ENCODE measurements around the gene TMEM95. TPM values are rescaled to one million over a fixed set of nuclear protein-coding genes. Genes with fewer than 3 reads are reported as not detected.
A peak's percentile ranks its signal among the peaks of the same experiment; 100 is the strongest.

TMEM95 gene
- total and polyA plus RNA-seq, 8 donors, result not detected

GRCh38 chr17:7383742-7384488, 29.0 kb downstream of the TMEM95 start:
- H3K9me3 ChIP-seq, result no peaks in the 10 kb centered on the region
- peak; percentile 34 to 90 for DNase-seq
- H3K4me3 ChIP-seq, result peak overlapping the region; percentile 41 to 53 (median 44)
- H3K27ac ChIP-seq, result peak overlapping the region in 4 of 5 donors; percentile 6 to 76 (median 58)
- intact Hi-C loops (cut with DNase I; ENCODE audit: low total_unique reads), result no loop called here
- TF ChIP-seq POLR2AphosphoS5 (IDR thresholded peaks at IDR 0.05) (peak in 1 of 3 donors; percentile 14), CTCF (IDR thresholded peaks at IDR 0.05) (no peak), POLR2A (IDR thresholded peaks at IDR 0.05) (no peak), EP300 (IDR thresholded peaks at IDR 0.05) (no peak)
- 40 to 56% (median 49%) methylated on average over 36 to 65 of the region's 65 CpGs for WGBS, 5 donors
- peaks cover 14 to 54% (median 48%) of the 10 kb centered on the region in 4 donors for H3K36me3 ChIP-seq
- peaks cover 0 to 32% (median 5%) of the 10 kb centered on the region in 3 donors for H3K27me3 ChIP-seq
- H3K4me1 ChIP-seq, result peaks cover 25 to 46% (median 37%) of the 10 kb centered on the region in 4 donors

- TF ChIP-seq EP300 (IDR thresholded peaks at IDR 0.05) (no peak), POLR2AphosphoS5 (IDR thresholded peaks at IDR 0.05) (no peak), POLR2A (IDR thresholded peaks at IDR 0.05) (no peak), CTCF (IDR thresholded peaks at IDR 0.05) (no peak)
- Histone ChIP-seq H3K4me1 (peaks cover 25 to 46% (median 37%) of the 10 kb centered on the region in 4 donors), H3K9me3 (no peaks in the 10 kb centered on the region), H3K27me3 (peaks cover 0 to 32% (median 5%) of the 10 kb centered on the region in 3 donors), H3K36me3 (peaks cover 21 to 61% (median 55%) of the 10 kb centered on the region in 4 donors), H3K27ac (peak overlapping the region in 4 of 5 donors; percentile 6 to 76 (median 58)), H3K4me3 (peak overlapping the region; percentile 41 to 53 (median 44))
- WGBS, 5 donors, result 71 to 87% (median 74%) methylated on average over 11 to 23 of the region's 23 CpGs
- intact Hi-C loops (cut with DNase I; ENCODE audit: low total_unique reads), result no loop called here
- DNase-seq, result no peak
Observed at GRCh38 chr17:7384489-7385081, 29.6 kb downstream of the TMEM95 start.

- no peak overlapping the region for H3K4me3 ChIP-seq
- H3K9me3 ChIP-seq, result no peaks in the 10 kb centered on the region
- intact Hi-C loops (cut with DNase I; ENCODE audit: low total_unique reads), result no loop called here
- H3K27me3 ChIP-seq, result peaks cover 0 to 7% (median 0%) of the 10 kb centered on the region in 3 donors
- WGBS, 5 donors, result 90 to 95% (median 95%) methylated on average over 7 to 10 of the region's 10 CpGs
- H3K4me1 ChIP-seq, result peaks cover 13 to 22% (median 16%) of the 10 kb centered on the region in 4 donors
- DNase-seq, result no peak
- H3K36me3 ChIP-seq, result peaks cover 26 to 79% (median 77%) of the 10 kb centered on the region in 4 donors
- H3K27ac ChIP-seq, result no peak overlapping the region
- TF ChIP-seq CTCF (IDR thresholded peaks at IDR 0.05) (no peak), EP300 (IDR thresholded peaks at IDR 0.05) (no peak), POLR2A (IDR thresholded peaks at IDR 0.05) (no peak), POLR2AphosphoS5 (IDR thresholded peaks at IDR 0.05) (no peak)
Observed at GRCh38 chr17:7388856-7389255, 33.9 kb downstream of the TMEM95 start.
